Adrenal gland (tissue), 5 donors: ENCODE results near the gene ILK.

Source experiments
- CTCF ChIP-seq, 6 experiments: fragments of 450-650 bp in 4 of 6; fragments of 200-600 bp in 2 of 6; sonication (generic) in 1 of 6; IDR thresholded peaks; 1 replicate in 5 of 6; 2 replicates in 1 of 6; pipeline versions ENCODE4 v1.5.1 to v1.8.0; 2016 to 2021; ENCODE audit warnings: antibody characterized with exemption in 6 of 6, mild to moderate bottlenecking in 2 of 6, moderate library complexity in 1 of 6
- POLR2A ChIP-seq, 2 donors: fragments of 450-650 bp; IDR thresholded peaks; one replicate each; pipeline ENCODE4 v1.6.1; 2017; ENCODE audit warnings: antibody characterized with exemption in 2 of 2, mild to moderate bottlenecking in 2 of 2, moderate library complexity in 1 of 2
- donor health status: DM: no; HTN: no; CAD: no.

GRCh38 chr11:6608011-6608410 lies 4.4 kb downstream of the ILK start:
- no peak for TF ChIP-seq CTCF (IDR thresholded peaks at IDR 0.05)
- TF ChIP-seq POLR2A (IDR thresholded peaks at IDR 0.05): no peak
